Breast epithelium (tissue), 3 donors: ENCODE data around the gene ADGRG4.

ENCODE experiments used
- CTCF ChIP-seq, 3 donors: fragments of 450-650 bp; IDR thresholded peaks; one replicate each; pipeline ENCODE4 v1.5.1; 2016 to 2017; ENCODE audit warnings: antibody characterized with exemption in 3 of 3, mild to moderate bottlenecking in 3 of 3, moderate library complexity in 3 of 3
- POLR2A ChIP-seq: fragments of 450-650 bp; IDR thresholded peaks from one replicate; pipeline ENCODE4 v1.6.1; 2016; ENCODE audit warnings: antibody characterized with exemption, mild to moderate bottlenecking, moderate library complexity
- POLR2AphosphoS5 ChIP-seq, 3 donors: sonication (generic); formaldehyde crosslinking; IDR thresholded peaks; one replicate each; pipeline ENCODE4 v1.6.1; 2017; ENCODE audit warnings: antibody characterized with exemption in 3 of 3

- no peak for TF ChIP-seq POLR2A
- no peak for TF ChIP-seq CTCF (IDR thresholded peaks at IDR 0.05)
- no peak for TF ChIP-seq POLR2AphosphoS5 (IDR thresholded peaks at IDR 0.05)
Measured at GRCh38 chrX:136425996-136426395, 125.2 kb downstream of the ADGRG4 start.
